SK-N-SH treated with all-trans-retinoic acid at 6 μM for 48 hours (cell line): ENCODE measurements around the gene TTC16.

Experiments used
- ARNTL ChIP-seq: fragments of 450-650 bp; formaldehyde crosslinking; IDR thresholded peaks from 2 replicates; pipeline ENCODE4 v1.5.0; 2020; ENCODE audit warnings: low read depth, mild to moderate bottlenecking, moderate library complexity, borderline replicate concordance
- CSRNP3 ChIP-seq: fragments of 250-450 bp; sonication (Bioruptor Pico); IDR thresholded peaks from 2 replicates; pipeline ENCODE4 v1.5.1; 2021; ENCODE audit warnings: mild to moderate bottlenecking, moderate library complexity
- ESRRG ChIP-seq: fragments of 250-450 bp; sonication (Bioruptor Pico); IDR thresholded peaks from 2 replicates; pipeline ENCODE4 v1.6.1; 2021; ENCODE audit warnings: mild to moderate bottlenecking
- GLIS3 ChIP-seq: fragments of 250-450 bp; sonication (Bioruptor Pico); IDR thresholded peaks from 2 replicates; pipeline ENCODE4 v1.5.0; 2020; ENCODE audit warnings: mild to moderate bottlenecking, moderate library complexity
- ISL1 ChIP-seq: fragments of 250-450 bp; sonication (Bioruptor Pico); IDR thresholded peaks from 2 replicates; pipeline ENCODE4 v2.1.2; 2022; ENCODE audit warnings: mild to moderate bottlenecking, moderate library complexity
- PATZ1 ChIP-seq: fragments of 250-450 bp; sonication (Bioruptor Pico); IDR thresholded peaks from 2 replicates; pipeline ENCODE4 v1.8.0; 2020; ENCODE audit warnings: mild to moderate bottlenecking, moderate library complexity, borderline replicate concordance
- POU6F1 ChIP-seq: fragments of 250-450 bp; sonication (Bioruptor Pico); IDR thresholded peaks from 2 replicates; pipeline ENCODE4 v1.8.0; 2021; ENCODE audit warnings: low read depth, mild to moderate bottlenecking, moderate library complexity, borderline replicate concordance
- PPARA ChIP-seq: fragments of 250-450 bp; sonication (Bioruptor Pico); IDR thresholded peaks from 2 replicates; pipeline ENCODE4 v1.5.0; 2020; ENCODE audit warnings: mild to moderate bottlenecking, borderline replicate concordance
- RARB ChIP-seq: fragments of 250-450 bp; sonication (Bioruptor Pico); IDR thresholded peaks from 2 replicates; pipeline ENCODE4 v1.8.0; 2021; ENCODE audit warnings: mild to moderate bottlenecking, moderate library complexity
- SNAI2 ChIP-seq: fragments of 250-450 bp; sonication (Bioruptor Pico); IDR thresholded peaks from 2 replicates; pipeline ENCODE4 v1.5.0; 2020; ENCODE audit warnings: mild to moderate bottlenecking, moderate library complexity
- ZFP30 ChIP-seq: fragments of 450-650 bp; formaldehyde crosslinking; IDR thresholded peaks from 2 replicates; pipeline ENCODE4 v1.5.0; 2022; ENCODE audit warnings: mild to moderate bottlenecking, moderate library complexity
- ZNF565 ChIP-seq: fragments of 450-650 bp; formaldehyde crosslinking; conservative IDR thresholded peaks from 2 replicates; pipeline ENCODE4 v1.5.0; 2020; ENCODE audit warnings: low read depth, mild to moderate bottlenecking, moderate library complexity

- no peak for TF ChIP-seq PPARA (CRISPR knock-in tag)
- TF ChIP-seq GLIS3 (CRISPR knock-in tag), result no peak
- no peak for TF ChIP-seq PATZ1
- no peak for TF ChIP-seq ESRRG (CRISPR knock-in tag)
- no peak for TF ChIP-seq ARNTL (CRISPR knock-in tag)
- TF ChIP-seq ISL1 (CRISPR knock-in tag), result no peak
- TF ChIP-seq CSRNP3 (CRISPR knock-in tag), result no peak
- TF ChIP-seq RARB, result no peak
- no peak for TF ChIP-seq SNAI2
- no peak for TF ChIP-seq POU6F1 (CRISPR knock-in tag)
- TF ChIP-seq ZFP30 (CRISPR knock-in tag), result no peak
- no peak for TF ChIP-seq ZNF565 (CRISPR knock-in tag)
Observed at GRCh38 chr9:127756233-127756632, 40.4 kb downstream of the TTC16 start.
